GM18511 (cell line): Measurements from ENCODE around the gene GPR17.

Source experiments
- ATAC-seq: cut with Tn5 transposase; IDR thresholded peaks from one replicate; pipeline ENCODE4 v1.9.1; 2021; ENCODE audit warnings: mild to moderate bottlenecking, moderate library complexity; ENCODE audit not compliant: unreplicated experiment

Gene GPR17

GRCh38 chr2:127640082-127641072, 5.6 kb upstream of the GPR17 start:
- peak; percentile 67 for ATAC-seq

- no peak for ATAC-seq
Observed at GRCh38 chr2:127641133-127641532, 4.8 kb upstream of the GPR17 start.

GRCh38 chr2:127641846-127642507, 4.0 kb upstream of the GPR17 start:
- ATAC-seq: no peak

- ATAC-seq: no peak
Observed at GRCh38 chr2:127642706-127643438, 3.1 kb upstream of the GPR17 start.

GRCh38 chr2:127643439-127644065, 2.4 kb upstream of the GPR17 start:
- no peak for ATAC-seq

GRCh38 chr2:127644066-127645025, 1.6 kb upstream of the GPR17 start:
- ATAC-seq: no peak

- ATAC-seq: no peak
Observed at GRCh38 chr2:127645026-127645394, 943 bp upstream of the GPR17 start.

- ATAC-seq: no peak
Observed at GRCh38 chr2:127646487-127647241, 711 bp downstream of the GPR17 start.

- no peak for ATAC-seq
Observed at GRCh38 chr2:127647242-127648190, 1.6 kb downstream of the GPR17 start.

- no peak for ATAC-seq
Observed at GRCh38 chr2:127648321-127648720, 2.4 kb downstream of the GPR17 start.

GRCh38 chr2:127649100-127649611, 3.2 kb downstream of the GPR17 start:
- ATAC-seq: no peak

GRCh38 chr2:127649684-127650040, 3.7 kb downstream of the GPR17 start:
- ATAC-seq: peak; percentile 81

GRCh38 chr2:127650041-127650784, 4.3 kb downstream of the GPR17 start:
- ATAC-seq: peak; percentile 26

- no peak for ATAC-seq
Observed at GRCh38 chr2:127650785-127651380, 4.9 kb downstream of the GPR17 start.

GRCh38 chr2:127651381-127651809, 5.4 kb downstream of the GPR17 start:
- ATAC-seq: no peak

- ATAC-seq: no peak
Observed at GRCh38 chr2:127651971-127652550, 6.1 kb downstream of the GPR17 start.
